Measurements from ENCODE around the gene SLC9A9. TPM values are rescaled to one million over a fixed set of nuclear protein-coding genes. Genes with fewer than 3 reads are reported as not detected.

Gene SLC9A9
- total and polyA plus RNA-seq, 4 donors: 3.3 to 15.0 (median 6.1) TPM

DNA sequence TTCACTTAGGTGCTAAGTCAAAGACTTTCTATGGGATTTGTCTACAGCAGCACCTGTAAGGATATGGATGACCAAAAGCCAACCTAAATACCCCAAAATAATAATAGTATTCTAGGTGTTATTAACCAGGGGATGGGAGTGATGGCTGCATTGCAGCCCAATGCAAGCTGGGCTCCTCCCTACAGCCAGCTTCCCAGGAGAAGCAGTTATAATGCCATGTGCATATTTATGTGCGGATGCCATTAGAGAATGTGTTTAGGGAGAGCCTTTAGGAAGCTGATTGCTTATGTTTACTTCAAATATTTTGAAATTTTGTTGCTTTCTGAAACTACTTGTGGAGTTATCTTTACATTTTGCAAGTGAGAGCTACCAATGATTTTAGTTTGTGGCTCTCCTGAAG is 491.4 kb downstream of the SLC9A9 start:
- no peak for DNase-seq (ENCODE audit: low spot score)
- H3K9me3 ChIP-seq (ENCODE audit: control insufficient read depth in 4 of 4, low read length in 3 of 4): no peaks in the 10 kb centered on the region
- TF ChIP-seq HNF4G (IDR thresholded peaks at IDR 0.05): no peak
- TF ChIP-seq RXRA (IDR thresholded peaks at IDR 0.05): no peak
- TF ChIP-seq YY1 (IDR thresholded peaks at IDR 0.05): no peak
- TF ChIP-seq TAF1 (conservative IDR thresholded peaks at IDR 0.05): no peak
- no peak for TF ChIP-seq FOXA1 (IDR thresholded peaks at IDR 0.05)
- no peak for TF ChIP-seq FOXA2 (IDR thresholded peaks at IDR 0.05)
- TF ChIP-seq NR2F2 (IDR thresholded peaks at IDR 0.05): no peak
- TF ChIP-seq EGR1 (IDR thresholded peaks at IDR 0.05; ENCODE audit: low read depth in 2 of 2): no peak
- TF ChIP-seq JUND (IDR thresholded peaks at IDR 0.05): no peak
- no peak for TF ChIP-seq GABPA (IDR thresholded peaks at IDR 0.05 in 1 of 2, conservative IDR thresholded peaks at IDR 0.05 in 1 of 2)
- TF ChIP-seq CTCF (IDR thresholded peaks at IDR 0.05; ENCODE audit: low read depth, low read length, missing input control): no peak
- no peak overlapping the region for H3K4me3 ChIP-seq (ENCODE audit: low read depth in 1 of 3, low read length in 3 of 3)
- no peak overlapping the region for H3K27ac ChIP-seq (ENCODE audit: low read depth in 1 of 2, low read length in 2 of 2)
- no peaks in the 10 kb centered on the region for H3K4me1 ChIP-seq (ENCODE audit: control insufficient read depth in 4 of 4, insufficient read depth in 4 of 4, low read length in 3 of 4)
- H3K9ac ChIP-seq (ENCODE audit: low read depth in 1 of 2, low read length in 2 of 2): no peak overlapping the region
- no peaks in the 10 kb centered on the region for H3K36me3 ChIP-seq (ENCODE audit: control insufficient read depth in 4 of 4, insufficient read depth in 3 of 4, low read depth in 1 of 4, low read length in 3 of 4)
- no peaks in the 10 kb centered on the region for H3K27me3 ChIP-seq (ENCODE audit: control insufficient read depth in 4 of 4, insufficient read depth in 4 of 4, low read length in 3 of 4)
- 97% methylated on average over 1 of the region's 1 CpG for WGBS

DNA sequence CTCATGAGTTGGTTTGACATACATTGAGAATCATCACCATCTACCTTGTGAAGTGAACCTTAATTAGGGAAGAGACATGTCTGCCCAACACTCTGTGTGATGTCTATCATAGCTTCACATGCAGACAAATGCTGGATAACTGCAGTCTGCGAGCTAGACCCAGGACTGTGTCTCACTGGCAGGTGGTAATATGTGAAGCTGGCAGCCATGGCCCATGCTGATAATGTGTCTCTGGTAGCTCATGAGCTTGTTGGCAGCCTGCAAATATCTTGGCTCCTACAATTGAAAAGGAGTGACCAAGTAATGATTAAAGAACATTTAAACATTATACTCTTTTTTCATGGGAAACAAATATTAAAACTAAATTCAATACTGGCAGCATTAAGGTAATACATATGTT is 493.9 kb downstream of the SLC9A9 start:
- Histone ChIP-seq H3K36me3 (ENCODE audit: control insufficient read depth in 4 of 4, insufficient read depth in 3 of 4, low read depth in 1 of 4, low read length in 3 of 4) (no peaks in the 10 kb centered on the region), H3K9ac (ENCODE audit: low read depth in 1 of 2, low read length in 2 of 2) (no peak overlapping the region), H3K27me3 (ENCODE audit: control insufficient read depth in 4 of 4, insufficient read depth in 4 of 4, low read length in 3 of 4) (no peaks in the 10 kb centered on the region), H3K9me3 (ENCODE audit: control insufficient read depth in 4 of 4, low read length in 3 of 4) (no peaks in the 10 kb centered on the region), H3K27ac (ENCODE audit: low read depth in 1 of 2, low read length in 2 of 2) (no peak overlapping the region), H3K4me1 (ENCODE audit: control insufficient read depth in 4 of 4, insufficient read depth in 4 of 4, low read length in 3 of 4) (no peaks in the 10 kb centered on the region), H3K4me3 (ENCODE audit: low read depth in 1 of 3, low read length in 3 of 3) (no peak overlapping the region)
- no peak for DNase-seq (ENCODE audit: low spot score)
- WGBS: 93% methylated on average over 1 of the region's 1 CpG
- TF ChIP-seq GABPA (IDR thresholded peaks at IDR 0.05 in 1 of 2, conservative IDR thresholded peaks at IDR 0.05 in 1 of 2) (no peak), MAX (IDR thresholded peaks at IDR 0.05) (no peak), EGR1 (IDR thresholded peaks at IDR 0.05; ENCODE audit: low read depth in 2 of 2) (no peak), JUND (IDR thresholded peaks at IDR 0.05) (no peak), SP1 (IDR thresholded peaks at IDR 0.05) (no peak), REST (IDR thresholded peaks at IDR 0.05) (no peak), TAF1 (conservative IDR thresholded peaks at IDR 0.05) (no peak), ZBTB33 (IDR thresholded peaks at IDR 0.05) (no peak), ATF3 (IDR thresholded peaks at IDR 0.05) (no peak), HNF4A (conservative IDR thresholded peaks at IDR 0.05) (no peak), NR2F2 (IDR thresholded peaks at IDR 0.05) (no peak), FOXA2 (IDR thresholded peaks at IDR 0.05) (no peak)
